HepG2 (cell line): ENCODE results near the gene MPG.

Experiments used
- CTCF ChIP-seq: sonication (generic); formaldehyde crosslinking; IDR thresholded peaks from 2 replicates; pipeline ENCODE4 v1.5.0; 2020; ENCODE audit warnings: mild to moderate bottlenecking, missing genetic modification reagents, moderate library complexity
- NFE2 ChIP-seq: sonication (generic); formaldehyde crosslinking; IDR thresholded peaks from 2 replicates; pipeline ENCODE4 v1.4.0; 2020; ENCODE audit warnings: missing genetic modification reagents
- NR3C1 ChIP-seq: sonication (generic); formaldehyde crosslinking; IDR thresholded peaks from 2 replicates; pipeline ENCODE4 v1.4.0; 2020; ENCODE audit warnings: missing genetic modification reagents
- RFX5 ChIP-seq: IDR thresholded peaks from 2 replicates; pipeline ENCODE4 v1.6.1; 2011; ENCODE audit warnings: low read depth, low read length, improper control_type of control experiment
- ZFP1 ChIP-seq: IDR thresholded peaks from 2 replicates; pipeline ENCODE4 v1.6.1; 2016
- ZNF274 ChIP-seq: sonication (generic); formaldehyde crosslinking; IDR thresholded peaks from 2 replicates; pipeline ENCODE4 v1.5.1; 2020; ENCODE audit warnings: mild to moderate bottlenecking, missing genetic modification reagents
- ZNF501 ChIP-seq: sonication (generic); formaldehyde crosslinking; IDR thresholded peaks from 2 replicates; pipeline ENCODE4 v1.5.1; 2020; ENCODE audit warnings: mild to moderate bottlenecking, moderate library complexity, missing genetic modification reagents

- TF ChIP-seq CTCF (CRISPR knock-in tag), result no peak
- no peak for TF ChIP-seq NR3C1 (CRISPR knock-in tag)
- TF ChIP-seq NFE2 (CRISPR knock-in tag), result no peak
- TF ChIP-seq RFX5, result no peak
- TF ChIP-seq ZNF501, result no peak
- no peak for TF ChIP-seq ZFP1 (CRISPR knock-in tag)
- TF ChIP-seq ZNF274 (CRISPR knock-in tag), result no peak
Measured at GRCh38 chr16:94918-95265, 16.9 kb downstream of the MPG start.
